A549 (cell line): ENCODE data around the gene TAGAP. TPM values are rescaled to one million over a fixed set of nuclear protein-coding genes. Genes with fewer than 3 reads are reported as not detected.

Source experiments
- ATAC-seq, 2 experiments: fragments of 200-7000 bp in 1 of 2; fragments of >200 bp in 1 of 2; cut with Nextera tagmentation in 1 of 2; cut with Tn5 transposase in 1 of 2; 3 replicates each; pipeline versions ENCODE4 v1.8.0 to v1.9.1; 2018 to 2020; ENCODE audit warnings: mild to moderate bottlenecking in 1 of 2, moderate library complexity in 1 of 2
- CTCF ChIA-PET: fragments of 300-600 bp; sonication (Branson Sonifier 250); formaldehyde crosslinking; extraction: SDS; loops from one replicate; lab custom pipeline; 2021; ENCODE audit warnings: antibody characterized with exemption, inconsistent platforms; lab: Yijun Ruan, JAX
- POLR2A ChIA-PET: fragments of 350-600 bp; formaldehyde crosslinking; extraction: SDS; loops from one replicate; lab custom pipeline; 2021; ENCODE audit warnings: antibody characterized with exemption, inconsistent platforms; lab: Yijun Ruan, JAX
- DNase-seq, 2 experiments: peaks; one replicate each; pipeline versions ENCODE4 v3.0.0 to v3.0.0-alpha.2; 2011 to 2016; ENCODE audit warnings: low read depth in 1 of 2, low spot score in 1 of 2
- FAIRE-seq: peaks from 2 replicates; lab custom pipeline; 2011; peaks lifted over from hg19 to GRCh38; lab: Jason Lieb, UNC
- H3K27ac ChIP-seq, 2 experiments: fragments of >200 bp; sonication (Bioruptor Twin); formaldehyde crosslinking; 3 replicates each; pipeline ENCODE4 v1.5.1; 2016 to 2017
- H3K4me1 ChIP-seq: fragments of >200 bp; sonication (Bioruptor Twin); formaldehyde crosslinking; 3 replicates; pipeline ENCODE4 v1.6.1; 2016
- H3K4me2 ChIP-seq: fragments of >200 bp; sonication (Bioruptor Twin); formaldehyde crosslinking; 3 replicates; pipeline ENCODE4 v1.6.1; 2016
- H3K4me3 ChIP-seq: fragments of >200 bp; sonication (Bioruptor Twin); formaldehyde crosslinking; 3 replicates; pipeline ENCODE4 v1.5.1; 2016
- H3K9me3 ChIP-seq: fragments of >200 bp; sonication (Bioruptor Twin); formaldehyde crosslinking; 3 replicates; pipeline ENCODE4 v1.6.1; 2016
- CHD2 ChIP-seq: fragments of 150-350 bp; IDR thresholded peaks from 2 replicates; pipeline ENCODE4 v1.6.1; 2014; ENCODE audit warnings: low read length; ENCODE audit not compliant: partially characterized antibody
- CHD4 ChIP-seq: fragments of 200-600 bp; sonication (generic); IDR thresholded peaks from 2 replicates; pipeline ENCODE4 v1.6.1; 2016; ENCODE audit warnings: antibody characterized with exemption, mild to moderate bottlenecking, borderline replicate concordance
- EP300 ChIP-seq, 2 experiments: fragments of >200 bp; sonication (Bioruptor Twin); formaldehyde crosslinking; IDR thresholded peaks; 2 replicates in 1 of 2; 3 replicates in 1 of 2; pipeline ENCODE4 v1.6.1; 2016 to 2017
- ESRRA ChIP-seq: fragments of 150-350 bp; IDR thresholded peaks from 2 replicates; pipeline ENCODE4 v1.6.1; 2014; ENCODE audit warnings: mild to moderate bottlenecking, low read length, borderline replicate concordance
- FOSL2 ChIP-seq, 2 experiments: fragments of 450-650 bp in 1 of 2; fragments of >200 bp in 1 of 2; sonication (Bioruptor Twin) in 1 of 2; formaldehyde crosslinking; IDR thresholded peaks; 2 replicates each; pipeline versions ENCODE4 v1.5.0 to v1.6.1; 2016 to 2020; ENCODE audit warnings: mild to moderate bottlenecking in 1 of 2, moderate library complexity in 1 of 2
- FOXS1 ChIP-seq: fragments of 250-450 bp; sonication (Bioruptor Pico); IDR thresholded peaks from 2 replicates; pipeline ENCODE4 v1.5.0; 2020; ENCODE audit warnings: mild to moderate bottlenecking, moderate library complexity
- GATA3 ChIP-seq: IDR thresholded peaks from 2 replicates; pipeline ENCODE4 v1.6.1; 2012; ENCODE audit warnings: borderline replicate concordance
- HDAC2 ChIP-seq: fragments of 200-600 bp; sonication (generic); IDR thresholded peaks from 2 replicates; pipeline ENCODE4 v1.6.1; 2016
- HOXA7 ChIP-seq: fragments of 250-450 bp; sonication (Bioruptor Pico); IDR thresholded peaks from 2 replicates; pipeline ENCODE4 v1.5.0; 2020; ENCODE audit warnings: mild to moderate bottlenecking, moderate library complexity
- HOXB13 ChIP-seq: fragments of 250-450 bp; sonication (Bioruptor Pico); IDR thresholded peaks from 2 replicates; pipeline ENCODE4 v1.5.0; 2020; ENCODE audit warnings: low read depth, mild to moderate bottlenecking, moderate library complexity
- JUN ChIP-seq, 2 experiments: fragments of >200 bp; sonication (Bioruptor Twin); formaldehyde crosslinking; IDR thresholded peaks; 2 replicates in 1 of 2; 3 replicates in 1 of 2; pipeline ENCODE4 v1.6.1; 2016 to 2017
- JUNB ChIP-seq: fragments of >200 bp; sonication (Bioruptor Twin); formaldehyde crosslinking; IDR thresholded peaks from 2 replicates; pipeline ENCODE4 v1.6.1; 2016
- KDM5A ChIP-seq: fragments of 200-600 bp; sonication (generic); IDR thresholded peaks from 2 replicates; pipeline ENCODE4 v1.6.1; 2016; ENCODE audit warnings: antibody characterized with exemption, mild to moderate bottlenecking
- MYC ChIP-seq: IDR thresholded peaks from 2 replicates; pipeline ENCODE4 v1.6.1; 2012; ENCODE audit warnings: mild to moderate bottlenecking, inconsistent platforms, low read length, improper control_type of control experiment, borderline replicate concordance
- PHF8 ChIP-seq: fragments of 200-600 bp; sonication (generic); IDR thresholded peaks from 2 replicates; pipeline ENCODE4 v1.6.1; 2016; ENCODE audit warnings: low read depth, mild to moderate bottlenecking, antibody characterized with exemption, moderate library complexity, borderline replicate concordance
- RAD21 ChIP-seq, 2 experiments: fragments of >200 bp in 1 of 2; sonication (Bioruptor Twin) in 1 of 2; formaldehyde crosslinking in 1 of 2; IDR thresholded peaks in 1 of 2; conservative IDR thresholded peaks in 1 of 2; 2 replicates in 1 of 2; 3 replicates in 1 of 2; pipeline ENCODE4 v1.6.1; 2012 to 2018; ENCODE audit warnings: inconsistent platforms in 1 of 2
- SMC3 ChIP-seq: fragments of >200 bp; sonication (Bioruptor Twin); formaldehyde crosslinking; IDR thresholded peaks from 3 replicates; pipeline ENCODE4 v1.6.1; 2018; ENCODE audit warnings: inconsistent platforms
- SREBF2 ChIP-seq: fragments of 450-650 bp; IDR thresholded peaks from 2 replicates; pipeline ENCODE4 v1.6.1; 2014; ENCODE audit warnings: mild to moderate bottlenecking, moderate library complexity
- TP53 ChIP-seq: fragments of 250-450 bp; sonication (Bioruptor Pico); IDR thresholded peaks from 2 replicates; pipeline ENCODE4 v1.5.0; 2021; ENCODE audit warnings: mild to moderate bottlenecking, moderate library complexity
- ZFP36 ChIP-seq: fragments of 450-650 bp; IDR thresholded peaks from 2 replicates; pipeline ENCODE4 v1.6.1; 2014; ENCODE audit warnings: borderline replicate concordance; ENCODE audit not compliant: partially characterized antibody
- ZNF302 ChIP-seq: fragments of 250-450 bp; sonication (Bioruptor Pico); IDR thresholded peaks from 2 replicates; pipeline ENCODE4 v1.9.0; 2021; ENCODE audit warnings: inconsistent platforms, mild to moderate bottlenecking, moderate library complexity
- ZSCAN20 ChIP-seq: fragments of 250-450 bp; sonication (Bioruptor Pico); IDR thresholded peaks from 2 replicates; pipeline ENCODE4 v1.8.0; 2022; ENCODE audit warnings: mild to moderate bottlenecking, moderate library complexity
- WGBS: methylation state at CpG from one replicate; pipeline ENCODE4 v1.1.6; 2017; ENCODE audit errors: missing lambda C conversion rate; 5-methylcytosine and 5-hydroxymethylcytosine counted together
- polyA plus RNA-seq, 4 experiments: library from polyadenylated mRNA; depleted of rRNA in 3 of 4; stranded (reverse); fragments of >200 nt; fragmentation: RNase III in 1 of 4; extraction: RNeasy Plus Mini Kit Qiagen cat#74134 plus additional on column Dnase treatment in 1 of 4; gene quantifications; 2 replicates in 3 of 4; 3 replicates in 1 of 4; pipeline ENCODE4 v1.2.3, GENCODE V29; 2011 to 2017
- TF ChIP-seq, protein P1 (sequence below): fragments of >200 bp; sonication (Bioruptor Twin); formaldehyde crosslinking; IDR thresholded peaks from 3 replicates; pipeline ENCODE4 v1.5.1; 2016
- TF ChIP-seq, protein P2 (sequence below): fragments of 200-600 bp; sonication (generic); IDR thresholded peaks from 2 replicates; pipeline ENCODE4 v1.6.1; 2016; ENCODE audit warnings: antibody characterized with exemption, mild to moderate bottlenecking, moderate library complexity
- TF ChIP-seq, protein P3 (sequence below): fragments of >200 bp; sonication (Bioruptor Twin); formaldehyde crosslinking; IDR thresholded peaks from 3 replicates; pipeline ENCODE4 v1.6.1; 2016

The TAGAP gene
- polyA plus RNA-seq, 2 of the 4 experiments (the other 2 are of a cell fraction): not detected

DNA sequence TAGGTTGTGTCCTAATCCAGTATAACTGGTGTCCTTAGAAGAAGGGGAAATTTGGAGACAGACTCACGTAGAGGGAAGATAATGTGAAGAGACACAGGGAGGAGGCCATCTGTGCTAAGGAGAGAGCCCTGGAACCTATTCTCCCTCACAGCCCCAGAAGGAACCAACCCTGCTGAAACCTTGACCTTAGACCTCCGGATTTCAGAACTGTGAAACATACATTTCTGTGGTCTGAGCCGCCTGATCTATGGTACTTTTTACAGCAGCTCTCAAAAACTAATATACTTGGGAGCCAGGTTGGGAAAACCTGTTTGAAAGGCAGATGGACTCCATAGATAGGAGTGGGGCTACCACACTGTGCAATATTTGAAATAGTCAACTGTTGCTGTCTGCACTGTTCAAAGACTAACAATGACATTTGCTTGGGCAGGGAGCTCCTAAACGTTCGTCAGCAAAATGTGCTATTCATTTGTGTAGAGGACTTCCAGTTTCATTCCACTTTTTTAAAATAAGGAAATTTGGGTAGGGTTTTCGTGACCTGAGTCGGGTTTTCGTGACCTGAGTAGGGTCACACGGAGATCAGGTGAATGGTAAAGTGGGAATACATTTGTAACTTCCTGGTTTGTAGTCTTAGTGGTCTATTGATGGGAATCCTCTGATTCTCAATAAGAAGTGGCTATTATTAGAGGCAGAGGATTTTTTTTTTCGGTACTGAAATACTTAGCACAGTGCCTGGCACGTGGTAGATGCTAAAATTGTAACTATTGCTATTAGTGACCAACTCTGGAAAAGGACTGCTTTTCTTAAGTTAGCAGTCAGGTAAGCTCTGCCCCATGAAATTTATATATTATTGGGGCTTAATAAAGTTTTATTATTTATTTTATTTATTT, 11.4 kb downstream of the TAGAP start:
- POLR2A ChIA-PET: no interaction called here
- no peak overlapping the region for H3K4me3 ChIP-seq
- no peak for FAIRE-seq
- no peak overlapping the region for H3K4me2 ChIP-seq
- ATAC-seq: no peak
- H3K4me1 ChIP-seq: no peaks in the 10 kb centered on the region
- no peak overlapping the region for H3K27ac ChIP-seq
- no peak for TF ChIP-seq ZSCAN20 (CRISPR knock-in tag)
- TF ChIP-seq ZNF302 (CRISPR knock-in tag): no peak
- TF ChIP-seq HDAC2: no peak
- TF ChIP-seq SREBF2: no peak
- no peak for TF ChIP-seq KDM5A
- TF ChIP-seq, protein P1, sequence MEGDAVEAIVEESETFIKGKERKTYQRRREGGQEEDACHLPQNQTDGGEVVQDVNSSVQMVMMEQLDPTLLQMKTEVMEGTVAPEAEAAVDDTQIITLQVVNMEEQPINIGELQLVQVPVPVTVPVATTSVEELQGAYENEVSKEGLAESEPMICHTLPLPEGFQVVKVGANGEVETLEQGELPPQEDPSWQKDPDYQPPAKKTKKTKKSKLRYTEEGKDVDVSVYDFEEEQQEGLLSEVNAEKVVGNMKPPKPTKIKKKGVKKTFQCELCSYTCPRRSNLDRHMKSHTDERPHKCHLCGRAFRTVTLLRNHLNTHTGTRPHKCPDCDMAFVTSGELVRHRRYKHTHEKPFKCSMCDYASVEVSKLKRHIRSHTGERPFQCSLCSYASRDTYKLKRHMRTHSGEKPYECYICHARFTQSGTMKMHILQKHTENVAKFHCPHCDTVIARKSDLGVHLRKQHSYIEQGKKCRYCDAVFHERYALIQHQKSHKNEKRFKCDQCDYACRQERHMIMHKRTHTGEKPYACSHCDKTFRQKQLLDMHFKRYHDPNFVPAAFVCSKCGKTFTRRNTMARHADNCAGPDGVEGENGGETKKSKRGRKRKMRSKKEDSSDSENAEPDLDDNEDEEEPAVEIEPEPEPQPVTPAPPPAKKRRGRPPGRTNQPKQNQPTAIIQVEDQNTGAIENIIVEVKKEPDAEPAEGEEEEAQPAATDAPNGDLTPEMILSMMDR: no peak
- no peak for TF ChIP-seq FOXS1 (CRISPR knock-in tag)
- TF ChIP-seq HOXA7 (CRISPR knock-in tag): no peak
- no peaks in the 10 kb centered on the region for H3K9me3 ChIP-seq
- DNase-seq: no peak
- WGBS: 60% methylated on average over 11 of the region's 11 CpGs
- CTCF ChIA-PET: interaction anchor here (0.6 to 1.3 kb wide), 4 partner anchors 8 to 64 kb away, joined by 3 read pairs; no protein-coding TSS in a partner anchor

DNA sequence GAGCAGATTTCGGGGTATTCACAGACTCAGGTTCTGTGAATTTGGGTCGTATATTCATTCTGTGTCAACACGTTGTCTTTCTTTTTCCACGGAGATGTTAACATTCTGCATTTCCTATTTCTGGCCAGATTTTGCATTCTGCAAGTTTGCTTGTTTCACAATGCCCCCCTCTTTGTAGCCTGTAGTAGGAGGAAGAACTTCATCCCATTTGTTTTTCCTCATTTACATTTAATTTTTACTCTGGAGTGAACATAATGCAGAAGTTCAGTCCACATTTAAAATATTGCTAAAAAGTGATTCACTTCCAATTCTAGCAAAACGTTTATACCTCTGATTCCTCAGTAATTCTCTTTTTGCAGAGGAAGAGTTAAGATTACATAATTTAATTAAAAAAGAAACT, 12.9 kb downstream of the TAGAP start:
- no peak for TF ChIP-seq MYC
- no peak for TF ChIP-seq PHF8
- TF ChIP-seq ZFP36: no peak
- no peak for TF ChIP-seq JUNB
- no peak for TF ChIP-seq HOXB13 (CRISPR knock-in tag)
- no peak for TF ChIP-seq FOSL2 (IDR thresholded peaks at IDR 0.05)
- TF ChIP-seq FOSL2 (CRISPR knock-in tag; IDR thresholded peaks at IDR 0.05): no peak
- TF ChIP-seq CHD4: no peak
- no peak overlapping the region for H3K4me3 ChIP-seq
- ATAC-seq: no peak
- ChIA-PET CTCF (interaction anchor here (0.9 to 1.3 kb wide), 3 partner anchors 8 to 12 kb away, joined by 3 read pairs; no protein-coding TSS in a partner anchor), POLR2A (no interaction called here)
- DNase-seq: no peak
- no peak overlapping the region for H3K27ac ChIP-seq
- no peaks in the 10 kb centered on the region for H3K4me1 ChIP-seq
- no peak for FAIRE-seq
- 54% methylated on average over 5 of the region's 5 CpGs for WGBS
- H3K9me3 ChIP-seq: no peaks in the 10 kb centered on the region
- H3K4me2 ChIP-seq: no peak overlapping the region

DNA sequence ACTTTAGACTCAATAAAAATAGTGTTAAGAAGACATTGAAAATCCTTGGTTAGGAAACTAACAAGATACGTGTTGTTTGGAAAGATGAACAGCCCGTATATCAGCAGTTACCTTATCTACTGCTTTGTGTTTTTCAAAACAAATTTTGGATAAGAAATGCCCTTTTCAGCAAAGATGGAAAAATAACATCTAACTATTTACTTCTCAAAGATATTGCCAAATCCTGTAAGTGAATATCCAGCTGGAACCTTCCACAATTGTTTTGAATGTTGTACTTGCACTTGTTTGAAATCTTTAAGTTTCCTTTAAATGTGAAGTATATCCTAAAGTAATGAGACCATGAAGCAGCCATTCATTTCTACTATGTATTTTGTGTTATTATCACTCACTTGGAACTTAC, 14.6 kb downstream of the TAGAP start:
- H3K4me2 ChIP-seq: no peak overlapping the region
- FAIRE-seq: no peak
- no peak overlapping the region for H3K27ac ChIP-seq
- CTCF ChIA-PET: interaction anchor here (0.6 to 1.5 kb wide), 2 partner anchors 20 to 42 kb away, joined by 3 to 5 read pairs; no protein-coding TSS in a partner anchor
- POLR2A ChIA-PET: no interaction called here
- WGBS: 64% methylated on average over 2 of the region's 2 CpGs
- no peak overlapping the region for H3K4me3 ChIP-seq
- no peak for ATAC-seq
- no peaks in the 10 kb centered on the region for H3K9me3 ChIP-seq
- H3K4me1 ChIP-seq: no peaks in the 10 kb centered on the region
- no peak for DNase-seq
- TF ChIP-seq JUN (IDR thresholded peaks at IDR 0.05) (no peak), GATA3 (no peak), CHD2 (no peak), CHD4 (no peak), SMC3 (no peak), TP53 (CRISPR knock-in tag) (no peak), EP300 (IDR thresholded peaks at IDR 0.05) (no peak), ESRRA (no peak), RAD21 (conservative IDR thresholded peaks at IDR 0.05 in 1 of 2, IDR thresholded peaks at IDR 0.05 in 1 of 2) (no peak), PHF8 (no peak)
- TF ChIP-seq, protein P2, sequence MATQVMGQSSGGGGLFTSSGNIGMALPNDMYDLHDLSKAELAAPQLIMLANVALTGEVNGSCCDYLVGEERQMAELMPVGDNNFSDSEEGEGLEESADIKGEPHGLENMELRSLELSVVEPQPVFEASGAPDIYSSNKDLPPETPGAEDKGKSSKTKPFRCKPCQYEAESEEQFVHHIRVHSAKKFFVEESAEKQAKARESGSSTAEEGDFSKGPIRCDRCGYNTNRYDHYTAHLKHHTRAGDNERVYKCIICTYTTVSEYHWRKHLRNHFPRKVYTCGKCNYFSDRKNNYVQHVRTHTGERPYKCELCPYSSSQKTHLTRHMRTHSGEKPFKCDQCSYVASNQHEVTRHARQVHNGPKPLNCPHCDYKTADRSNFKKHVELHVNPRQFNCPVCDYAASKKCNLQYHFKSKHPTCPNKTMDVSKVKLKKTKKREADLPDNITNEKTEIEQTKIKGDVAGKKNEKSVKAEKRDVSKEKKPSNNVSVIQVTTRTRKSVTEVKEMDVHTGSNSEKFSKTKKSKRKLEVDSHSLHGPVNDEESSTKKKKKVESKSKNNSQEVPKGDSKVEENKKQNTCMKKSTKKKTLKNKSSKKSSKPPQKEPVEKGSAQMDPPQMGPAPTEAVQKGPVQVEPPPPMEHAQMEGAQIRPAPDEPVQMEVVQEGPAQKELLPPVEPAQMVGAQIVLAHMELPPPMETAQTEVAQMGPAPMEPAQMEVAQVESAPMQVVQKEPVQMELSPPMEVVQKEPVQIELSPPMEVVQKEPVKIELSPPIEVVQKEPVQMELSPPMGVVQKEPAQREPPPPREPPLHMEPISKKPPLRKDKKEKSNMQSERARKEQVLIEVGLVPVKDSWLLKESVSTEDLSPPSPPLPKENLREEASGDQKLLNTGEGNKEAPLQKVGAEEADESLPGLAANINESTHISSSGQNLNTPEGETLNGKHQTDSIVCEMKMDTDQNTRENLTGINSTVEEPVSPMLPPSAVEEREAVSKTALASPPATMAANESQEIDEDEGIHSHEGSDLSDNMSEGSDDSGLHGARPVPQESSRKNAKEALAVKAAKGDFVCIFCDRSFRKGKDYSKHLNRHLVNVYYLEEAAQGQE: no peak
- TF ChIP-seq, protein P3, sequence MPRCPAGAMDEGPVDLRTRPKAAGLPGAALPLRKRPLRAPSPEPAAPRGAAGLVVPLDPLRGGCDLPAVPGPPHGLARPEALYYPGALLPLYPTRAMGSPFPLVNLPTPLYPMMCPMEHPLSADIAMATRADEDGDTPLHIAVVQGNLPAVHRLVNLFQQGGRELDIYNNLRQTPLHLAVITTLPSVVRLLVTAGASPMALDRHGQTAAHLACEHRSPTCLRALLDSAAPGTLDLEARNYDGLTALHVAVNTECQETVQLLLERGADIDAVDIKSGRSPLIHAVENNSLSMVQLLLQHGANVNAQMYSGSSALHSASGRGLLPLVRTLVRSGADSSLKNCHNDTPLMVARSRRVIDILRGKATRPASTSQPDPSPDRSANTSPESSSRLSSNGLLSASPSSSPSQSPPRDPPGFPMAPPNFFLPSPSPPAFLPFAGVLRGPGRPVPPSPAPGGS: no peak
